ENCODE results near the gene POLR3E.

Gene POLR3E

GRCh38 chr16:22297114-22297870 is at the start of gene POLR3E:
Gene POLR3E, plus strand, starts transcription at chr16:22297409. Its CDS starts 5,560 bp downstream, at chr16:22302969.
- peak; percentile 97 for DNase-seq

- DNase-seq = no peak
Measured at GRCh38 chr16:22250522-22250921, 46.7 kb upstream of the POLR3E start.

- DNase-seq = no peak
Measured at GRCh38 chr16:22252317-22252716, 44.9 kb upstream of the POLR3E start.

GRCh38 chr16:22253272-22253671 is 43.9 kb upstream of the POLR3E start:
- no peak for DNase-seq

GRCh38 chr16:22255335-22255734 is 41.9 kb upstream of the POLR3E start:
- DNase-seq = no peak

GRCh38 chr16:22257440-22257839 is 39.8 kb upstream of the POLR3E start:
- DNase-seq = no peak

GRCh38 chr16:22260490-22260889 is 36.7 kb upstream of the POLR3E start:
- DNase-seq = no peak

- peak; percentile 49 for DNase-seq
Measured at GRCh38 chr16:22262460-22262859, 34.7 kb upstream of the POLR3E start.

GRCh38 chr16:22264786-22265185 is 32.4 kb upstream of the POLR3E start:
- DNase-seq = no peak

GRCh38 chr16:22265351-22265750 is 31.9 kb upstream of the POLR3E start:
- DNase-seq = no peak

- DNase-seq = no peak
Measured at GRCh38 chr16:22266546-22266945, 30.7 kb upstream of the POLR3E start.

GRCh38 chr16:22267764-22268163 is 29.4 kb upstream of the POLR3E start:
- DNase-seq = no peak

GRCh38 chr16:22270525-22270924 is 26.7 kb upstream of the POLR3E start:
- no peak for DNase-seq

GRCh38 chr16:22272870-22273650 is 24.1 kb upstream of the POLR3E start:
- no peak for DNase-seq

- no peak for DNase-seq
Measured at GRCh38 chr16:22274916-22275315, 22.3 kb upstream of the POLR3E start.

- DNase-seq = no peak
Measured at GRCh38 chr16:22278441-22279230, 18.6 kb upstream of the POLR3E start.

- DNase-seq = no peak
Measured at GRCh38 chr16:22282254-22282892, 14.8 kb upstream of the POLR3E start.

GRCh38 chr16:22284637-22285036 is 12.6 kb upstream of the POLR3E start:
- DNase-seq = peak; percentile 21

- no peak for DNase-seq
Measured at GRCh38 chr16:22285080-22285479, 12.1 kb upstream of the POLR3E start.

GRCh38 chr16:22291020-22291419 is 6.2 kb upstream of the POLR3E start:
- DNase-seq = no peak

- peak; percentile 70 for DNase-seq
Measured at GRCh38 chr16:22291860-22292318, 5.3 kb upstream of the POLR3E start.

- no peak for DNase-seq
Measured at GRCh38 chr16:22292320-22292719, 4.9 kb upstream of the POLR3E start.

Data from fibroblast of skin of right biceps (primary cell).